Body of pancreas (tissue), 4 donors: ENCODE measurements around the gene MFSD2A.

Experiments used
- CTCF ChIP-seq, 7 experiments: fragments of 450-650 bp in 4 of 7; fragments of 200-600 bp in 3 of 7; sonication (generic) in 3 of 7; IDR thresholded peaks; one replicate each; pipeline ENCODE4 v1.5.1; 2016 to 2019; ENCODE audit warnings: antibody characterized with exemption in 7 of 7
- POLR2A ChIP-seq, 3 donors: fragments of 450-650 bp; IDR thresholded peaks; one replicate each; pipeline ENCODE4 v1.6.1; 2016; ENCODE audit warnings: antibody characterized with exemption in 3 of 3, mild to moderate bottlenecking in 2 of 3

- TF ChIP-seq POLR2A (IDR thresholded peaks at IDR 0.05): no peak
- no peak for TF ChIP-seq CTCF (IDR thresholded peaks at IDR 0.05)
Observed at GRCh38 chr1:39926343-39926793, 28.6 kb upstream of the MFSD2A start.
